Osteoblast (primary cell): ENCODE data around the gene TSSK3. TPM values are rescaled to one million over a fixed set of nuclear protein-coding genes. Genes with fewer than 3 reads are reported as not detected.

Experiments
- DNase-seq: peaks from one replicate; pipeline ENCODE4 v3.0.0; 2011; ENCODE audit warnings: low spot score, mixed read lengths; ENCODE audit not compliant: insufficient read length; ENCODE audit errors: missing footprints
- H2AFZ ChIP-seq: 2 replicates; pipeline ENCODE4 v1.6.0; 2011; ENCODE audit warnings: mild to moderate bottlenecking, low read length
- H3K27ac ChIP-seq: 2 replicates; pipeline ENCODE4 v1.5.1; 2011; ENCODE audit warnings: mild to moderate bottlenecking, low read depth, low read length, moderate library complexity
- H3K27me3 ChIP-seq: 2 replicates; pipeline ENCODE4 v1.6.0; 2012; ENCODE audit warnings: mild to moderate bottlenecking, control low read depth, inconsistent platforms, low read length, moderate library complexity; ENCODE audit not compliant: insufficient read depth
- H3K36me3 ChIP-seq: 2 replicates; pipeline ENCODE4 v1.5.1; 2011; ENCODE audit warnings: mild to moderate bottlenecking, low read length, control low read depth, moderate library complexity; ENCODE audit not compliant: insufficient read depth
- H3K4me1 ChIP-seq: 2 replicates; pipeline ENCODE4 v1.5.1; 2011; ENCODE audit warnings: mild to moderate bottlenecking, low read length, control low read depth, moderate library complexity; ENCODE audit not compliant: insufficient read depth
- H3K4me2 ChIP-seq: 2 replicates; pipeline ENCODE4 v1.6.0; 2011; ENCODE audit warnings: mild to moderate bottlenecking, low read length; ENCODE audit not compliant: insufficient read depth
- H3K4me3 ChIP-seq: fragments of 200-600 bp; sonication (generic); 3 replicates; pipeline ENCODE4 v1.5.1; 2012; ENCODE audit warnings: mild to moderate bottlenecking, low read length, inconsistent platforms; ENCODE audit not compliant: insufficient read depth
- H3K79me2 ChIP-seq: 2 replicates; pipeline ENCODE4 v1.6.0; 2012; ENCODE audit warnings: mild to moderate bottlenecking, low read length, control low read depth, inconsistent platforms; ENCODE audit not compliant: insufficient read depth
- H3K9me3 ChIP-seq: 2 replicates; pipeline ENCODE4 v1.5.1; 2011; ENCODE audit warnings: low read depth, low read length, control low read depth
- H4K20me1 ChIP-seq: 2 replicates; pipeline ENCODE4 v1.6.0; 2012; ENCODE audit warnings: mild to moderate bottlenecking, low read length, control low read depth; ENCODE audit not compliant: insufficient read depth
- CTCF ChIP-seq: IDR thresholded peaks from 2 replicates; pipeline ENCODE4 v1.5.1; 2011; ENCODE audit warnings: mild to moderate bottlenecking, low read depth, low read length, moderate library complexity; ENCODE audit errors: extremely low read depth
- total RNA-seq: library from RNA; depleted of rRNA; stranded (reverse); fragments of >200 nt; gene quantifications from 2 replicates; pipeline ENCODE4 v1.2.3, GENCODE V29; 2012

TSSK3 gene
- total RNA-seq, 1 donor: 1.8 TPM

GRCh38 chr1:32345289-32345827 lies 17.0 kb upstream of the TSSK3 start:
- no peak for TF ChIP-seq CTCF
- no peak overlapping the region for H3K4me3 ChIP-seq
- no peak overlapping the region for H3K27ac ChIP-seq
- no peaks in the 10 kb centered on the region for H3K9me3 ChIP-seq
- no peaks in the 10 kb centered on the region for H3K27me3 ChIP-seq
- H3K4me2 ChIP-seq: no peak overlapping the region
- no peak overlapping the region for H2AFZ ChIP-seq
- no peaks in the 10 kb centered on the region for H4K20me1 ChIP-seq
- H3K36me3 ChIP-seq: no peaks in the 10 kb centered on the region
- DNase-seq: no peak
- no peaks in the 10 kb centered on the region for H3K4me1 ChIP-seq
- H3K79me2 ChIP-seq: no peaks in the 10 kb centered on the region

GRCh38 chr1:32346532-32347157 lies 15.7 kb upstream of the TSSK3 start:
- Histone ChIP-seq H4K20me1 (no peaks in the 10 kb centered on the region), H3K9me3 (no peaks in the 10 kb centered on the region), H3K4me2 (no peak overlapping the region), H2AFZ (no peak overlapping the region), H3K36me3 (no peaks in the 10 kb centered on the region), H3K27ac (no peak overlapping the region), H3K79me2 (no peaks in the 10 kb centered on the region), H3K4me3 (no peak overlapping the region), H3K27me3 (no peaks in the 10 kb centered on the region), H3K4me1 (no peaks in the 10 kb centered on the region)
- DNase-seq: no peak
- TF ChIP-seq CTCF: no peak

- Histone ChIP-seq H3K4me2 (no peak overlapping the region), H2AFZ (peak overlapping the region; percentile 74), H3K36me3 (no peaks in the 10 kb centered on the region), H3K4me3 (no peak overlapping the region), H3K27ac (no peak overlapping the region), H3K79me2 (no peaks in the 10 kb centered on the region), H4K20me1 (no peaks in the 10 kb centered on the region), H3K27me3 (no peaks in the 10 kb centered on the region), H3K9me3 (no peaks in the 10 kb centered on the region), H3K4me1 (peaks cover 26% of the 10 kb centered on the region)
- DNase-seq: peak; percentile 92
- no peak for TF ChIP-seq CTCF
Measured at GRCh38 chr1:32349211-32349708, 13.1 kb upstream of the TSSK3 start.

GRCh38 chr1:32350785-32351398 lies 11.4 kb upstream of the TSSK3 start:
- no peaks in the 10 kb centered on the region for H3K9me3 ChIP-seq
- peak overlapping the region; percentile 85 for H3K4me3 ChIP-seq
- peak; percentile 95 for DNase-seq
- H3K27me3 ChIP-seq: no peaks in the 10 kb centered on the region
- H3K27ac ChIP-seq: no peak overlapping the region
- H3K79me2 ChIP-seq: no peaks in the 10 kb centered on the region
- peak overlapping the region; percentile 87 for H3K4me2 ChIP-seq
- H3K4me1 ChIP-seq: peaks cover 27% of the 10 kb centered on the region
- H4K20me1 ChIP-seq: no peaks in the 10 kb centered on the region
- peaks cover 5% of the 10 kb centered on the region for H3K36me3 ChIP-seq
- TF ChIP-seq CTCF: peak; percentile 28
- H2AFZ ChIP-seq: peak overlapping the region; percentile 80
